Measurements from ENCODE around the gene DCP1A.
"Not testable (repeated sequence)": the region's sequence is repeated elsewhere in the genome, so short reads cannot be mapped to it uniquely, and the experiment has no call there.

The DCP1A gene

DNA sequence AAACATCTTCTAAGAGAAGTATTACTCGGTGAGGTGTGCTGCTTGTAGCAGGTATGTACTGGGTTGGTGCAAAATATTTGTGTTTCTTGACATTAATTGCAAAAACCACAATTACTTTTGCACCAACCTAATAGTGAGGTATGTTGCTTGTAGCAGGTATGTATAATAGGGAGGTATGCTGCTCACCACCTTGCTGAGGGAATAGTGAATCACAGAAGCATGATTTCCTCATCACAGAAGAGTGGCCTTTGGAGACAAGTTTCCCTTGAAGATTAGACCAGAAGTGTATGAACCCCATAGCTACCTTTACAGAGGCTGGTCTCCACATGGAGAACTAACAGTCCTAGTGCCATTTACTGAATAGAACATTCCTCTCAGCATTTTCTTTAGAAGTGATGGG is 15.5 kb downstream of the DCP1A start:
- H3K27ac ChIP-seq = no peak overlapping the region
- no peak overlapping the region for H3K4me3 ChIP-seq

DNA sequence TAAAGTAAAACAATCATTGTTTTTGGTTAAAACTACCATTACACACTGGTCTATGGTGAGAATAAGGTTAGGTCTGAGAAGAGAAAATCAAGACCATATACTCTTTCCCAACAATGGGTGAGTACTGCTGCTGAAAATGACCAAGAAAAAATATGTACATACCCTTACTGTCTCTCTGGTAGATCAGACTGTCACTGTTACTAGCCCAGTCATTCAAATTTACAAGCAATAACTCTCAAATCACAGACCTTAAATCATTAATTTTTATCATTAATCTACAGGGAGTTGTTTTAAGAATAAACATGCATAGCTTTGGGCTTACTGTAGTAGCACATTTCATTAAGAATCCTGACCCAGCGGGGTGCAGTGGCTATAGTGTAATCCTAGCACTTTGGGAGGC is 17.4 kb downstream of the DCP1A start:
- Histone ChIP-seq H3K27ac (no peak overlapping the region), H3K4me3 (no peak overlapping the region)

DNA sequence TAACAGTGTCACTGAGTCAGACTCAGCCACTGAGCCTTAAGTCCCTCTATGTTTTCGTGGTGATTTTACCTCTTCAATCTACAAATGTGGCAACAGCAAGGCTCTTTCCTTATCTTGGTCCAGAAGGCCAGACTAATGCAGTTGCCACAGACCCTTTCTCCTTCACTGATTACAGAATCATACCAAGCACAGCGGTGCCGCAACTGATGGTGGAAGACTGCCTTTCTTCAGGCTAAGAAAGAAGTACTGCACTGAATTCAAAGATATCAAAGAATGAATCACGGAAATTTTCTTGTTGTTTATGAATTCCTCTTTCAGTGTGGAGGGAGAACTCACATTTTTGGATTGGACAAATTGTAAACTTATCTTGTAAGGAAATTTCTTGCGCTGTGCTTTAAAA is 18.6 kb downstream of the DCP1A start:
- Histone ChIP-seq H3K27ac (no peak overlapping the region), H3K4me3 (no peak overlapping the region)

DNA sequence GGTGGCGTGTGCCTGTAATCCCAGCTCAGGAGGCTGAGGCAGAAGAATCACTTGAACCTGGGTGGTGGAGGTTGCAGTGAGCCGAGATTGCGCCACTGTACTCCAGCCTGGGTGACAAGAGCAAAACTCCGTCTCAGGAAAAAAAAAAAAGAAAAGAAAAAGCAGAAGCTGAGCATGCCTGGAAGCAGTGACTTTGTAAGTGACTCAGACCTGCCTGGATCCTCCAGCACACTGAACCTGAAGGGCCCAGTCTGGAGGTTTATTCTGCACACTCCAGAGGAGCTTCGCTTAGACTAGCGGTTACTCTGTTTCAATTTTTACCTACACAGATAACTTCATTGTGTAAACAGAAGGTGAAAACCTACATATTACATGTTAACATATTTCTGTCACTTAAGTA is 19.4 kb downstream of the DCP1A start:
- H3K27ac ChIP-seq, H3K4me3 ChIP-seq: not testable (repeated sequence)

DNA sequence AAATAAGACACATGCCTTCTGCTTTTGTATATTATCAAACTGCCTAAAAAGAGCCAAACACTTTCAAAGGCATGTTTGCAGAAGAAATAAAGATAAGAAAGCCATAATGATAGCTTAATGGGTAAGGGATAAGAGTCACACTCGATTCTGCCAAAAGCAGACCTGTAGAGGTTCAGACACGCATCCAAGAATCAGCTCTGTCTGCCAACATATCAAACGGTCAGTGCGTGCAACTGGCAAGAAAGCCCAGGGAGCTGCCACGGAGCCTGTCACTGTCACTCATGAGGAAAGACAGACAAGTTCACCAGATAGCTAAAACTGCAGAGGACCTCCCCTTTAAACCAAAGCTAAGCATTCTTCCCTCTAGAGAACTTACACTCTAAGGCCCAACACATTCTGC is 23.2 kb downstream of the DCP1A start:
- no peak overlapping the region for H3K27ac ChIP-seq
- H3K4me3 ChIP-seq = no peak overlapping the region

DNA sequence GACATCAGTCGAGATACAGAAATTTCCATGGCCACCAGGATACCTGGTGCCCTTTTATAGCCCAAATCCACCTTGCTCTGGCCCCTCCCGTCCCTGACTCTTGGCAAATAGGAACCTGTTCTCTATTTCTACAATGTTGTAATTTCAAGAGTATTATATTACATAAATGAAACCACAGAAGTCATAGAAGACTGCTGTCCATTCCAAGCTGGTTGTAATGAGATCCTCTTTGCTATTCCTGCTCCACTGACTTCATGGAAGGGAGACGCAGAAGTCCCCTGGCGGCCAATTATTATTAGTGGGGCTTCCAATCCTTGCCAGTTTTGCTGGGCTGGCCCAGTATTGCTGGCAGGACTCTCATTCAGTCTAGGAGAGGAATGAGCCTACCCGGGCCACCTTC is 26.6 kb downstream of the DCP1A start:
- Histone ChIP-seq H3K27ac (no peak overlapping the region), H3K4me3 (no peak overlapping the region)

DNA sequence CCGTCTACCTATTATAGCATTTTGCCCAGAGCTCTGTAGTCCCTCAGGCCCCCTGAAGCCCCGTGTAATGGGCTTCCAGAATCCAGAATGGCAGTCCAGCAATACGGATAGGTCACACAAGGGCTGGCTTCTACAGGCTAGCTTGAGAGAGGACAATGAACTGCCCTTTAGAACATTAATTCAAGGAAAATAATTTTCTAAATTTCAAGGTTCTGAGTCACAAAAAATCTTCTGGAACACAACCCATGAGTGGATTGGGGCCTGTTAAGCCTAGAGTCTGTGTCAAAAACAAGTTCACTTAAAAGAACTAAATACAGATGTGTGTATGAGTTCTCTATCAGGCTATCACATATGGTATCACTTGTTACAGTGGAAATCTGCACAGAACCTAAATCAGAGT is 28.8 kb downstream of the DCP1A start:
- no peak overlapping the region for H3K4me3 ChIP-seq
- H3K27ac ChIP-seq = no peak overlapping the region

DNA sequence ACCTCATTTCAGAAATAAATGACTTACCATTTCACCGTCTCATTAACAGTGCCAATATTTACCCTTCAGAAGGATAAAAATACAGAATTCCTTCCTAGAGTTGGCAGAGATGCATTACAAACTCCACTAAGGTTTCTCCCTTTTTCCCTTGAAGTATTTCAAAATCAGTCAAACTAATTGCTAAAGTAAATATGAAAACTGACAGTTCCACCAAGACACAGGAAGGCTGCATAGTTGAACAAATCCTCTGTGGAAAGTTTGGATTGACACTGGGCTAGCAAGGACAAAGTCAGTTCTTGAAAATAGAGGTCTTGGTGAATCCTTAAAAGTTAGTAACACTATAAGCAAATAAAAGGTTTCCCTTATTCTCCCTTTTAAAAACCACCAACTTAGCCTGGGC is 34.5 kb downstream of the DCP1A start:
- no peak overlapping the region for H3K4me3 ChIP-seq
- H3K27ac ChIP-seq = no peak overlapping the region

DNA sequence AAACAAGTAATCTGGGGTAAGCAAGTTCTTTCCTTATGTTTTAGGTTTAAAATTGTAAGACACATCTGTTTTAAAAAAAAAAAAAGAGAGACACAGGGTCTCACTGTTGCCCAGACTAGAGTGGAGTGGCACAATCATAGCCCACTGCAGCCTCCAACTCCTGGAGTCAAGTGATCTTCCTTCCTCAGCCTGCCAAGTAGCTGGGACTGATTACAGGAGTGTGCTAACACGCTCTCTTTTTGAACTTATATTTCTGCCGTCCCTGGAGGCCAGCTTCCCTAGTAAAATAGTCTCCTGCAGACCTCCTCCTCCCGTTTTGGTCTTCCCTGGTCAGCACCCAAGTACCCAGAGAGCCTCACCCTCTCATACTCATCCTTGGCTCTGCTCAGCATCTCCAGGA is 35.5 kb downstream of the DCP1A start:
- no peak overlapping the region for H3K27ac ChIP-seq
- no peak overlapping the region for H3K4me3 ChIP-seq

DNA sequence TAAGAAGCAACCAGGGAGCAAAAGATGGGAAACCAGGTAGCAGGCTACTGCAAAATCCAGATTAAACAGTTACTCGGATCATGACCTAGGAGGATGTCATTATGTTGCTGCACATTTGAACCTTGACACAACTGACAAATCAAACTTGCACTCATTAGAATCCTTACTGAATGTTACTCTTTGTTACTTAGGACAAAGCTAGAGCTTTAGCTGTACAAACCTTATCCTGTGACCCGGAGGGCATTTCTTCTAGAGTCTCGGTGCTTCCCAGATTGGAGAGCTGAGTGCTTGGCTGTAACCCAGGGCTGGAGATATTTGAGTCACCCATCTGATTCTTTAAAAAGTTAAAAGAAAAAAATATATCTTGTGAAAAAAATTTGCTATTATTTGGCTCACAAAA is 43.4 kb downstream of the DCP1A start:
- H3K4me3 ChIP-seq = no peak overlapping the region

DNA sequence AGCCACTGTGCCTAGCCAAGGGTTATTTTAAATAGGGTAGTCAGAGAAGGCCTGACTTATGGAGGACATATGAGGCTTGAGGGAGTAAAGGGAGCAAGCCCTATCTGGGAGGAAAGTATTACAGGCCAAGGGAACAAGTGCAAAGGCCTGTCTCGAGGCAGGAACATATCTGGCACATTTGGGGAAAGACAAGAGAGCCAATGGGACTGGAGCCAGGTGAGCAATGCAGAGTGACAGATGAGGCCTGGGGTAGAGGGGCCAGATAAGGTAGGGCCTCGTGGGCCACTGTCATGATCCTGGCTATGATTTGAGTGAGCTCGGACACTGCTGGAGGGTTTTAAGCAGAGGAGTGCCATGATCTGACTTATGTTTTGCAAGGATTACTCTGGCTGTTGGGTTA is 43.8 kb downstream of the DCP1A start:
- Histone ChIP-seq H3K4me3 (no peak overlapping the region), H3K27ac (no peak overlapping the region)

More for the DNA sequence above, 43.4 kb downstream of the DCP1A start:
- no peak overlapping the region for H3K27ac ChIP-seq

DNA sequence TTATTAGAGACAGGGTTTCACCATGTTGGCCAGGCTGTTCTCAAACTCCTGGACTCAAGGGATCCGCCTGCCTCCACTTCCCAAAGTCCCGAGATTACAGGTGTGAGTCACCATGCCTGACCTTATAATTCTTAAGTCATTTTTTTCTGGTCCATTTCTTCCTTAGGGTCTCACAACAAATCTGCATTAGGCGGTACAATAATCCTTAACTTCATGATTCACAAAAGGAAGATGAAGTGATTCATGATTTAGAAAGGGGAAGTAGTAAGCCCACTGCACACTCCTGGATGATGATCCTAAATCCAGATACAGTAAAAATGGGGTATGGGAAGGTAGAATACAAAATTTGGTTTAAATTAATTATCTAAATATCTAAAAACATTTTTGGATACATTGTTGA is 46.5 kb downstream of the DCP1A start:
- Histone ChIP-seq H3K4me3 (no peak overlapping the region), H3K27ac (no peak overlapping the region)

DNA sequence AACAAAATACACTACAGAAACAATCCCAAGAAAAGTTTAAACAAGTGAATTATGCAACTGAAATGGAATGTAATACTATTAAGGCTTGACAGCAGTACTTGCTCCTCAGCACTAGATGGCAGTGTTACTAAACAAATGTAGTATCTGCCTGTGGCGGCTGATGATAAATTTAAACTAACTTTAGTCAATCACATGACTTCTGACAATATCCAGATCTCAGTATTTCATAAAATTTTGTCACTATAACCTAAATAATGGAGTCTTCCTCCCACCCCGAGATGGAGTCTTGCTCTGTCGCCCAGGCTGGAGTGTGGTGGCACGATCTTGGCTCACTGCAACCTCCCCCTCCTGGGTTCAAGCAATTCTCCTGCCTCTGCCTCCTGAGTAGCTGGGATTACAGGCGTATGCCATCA is 47.7 kb downstream of the DCP1A start:
- peak overlapping the region in 1 of 21 experiments; percentile 42 for H3K27ac ChIP-seq
- H3K4me3 ChIP-seq = not testable (repeated sequence)

DNA sequence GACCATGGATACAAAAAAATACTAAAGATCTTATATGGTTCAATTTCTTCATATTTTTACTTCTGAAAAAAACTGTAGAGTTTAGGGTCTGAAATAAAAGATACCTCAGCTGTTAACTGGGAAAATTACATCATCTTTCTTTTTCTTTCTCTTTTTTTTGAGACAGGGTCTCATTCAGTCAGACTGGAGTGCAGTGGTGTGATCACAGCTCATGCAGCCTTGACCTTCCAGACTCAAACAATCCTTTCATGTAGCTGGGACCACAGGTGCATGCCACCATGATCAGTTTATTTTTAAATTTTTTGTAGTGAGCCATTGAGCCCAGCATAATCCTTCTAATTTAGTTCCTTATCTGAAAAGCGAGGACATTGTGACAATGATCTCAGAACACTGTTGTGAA is 51.9 kb downstream of the DCP1A start:
- H3K27ac ChIP-seq = no peak overlapping the region
- no peak overlapping the region for H3K4me3 ChIP-seq

DNA sequence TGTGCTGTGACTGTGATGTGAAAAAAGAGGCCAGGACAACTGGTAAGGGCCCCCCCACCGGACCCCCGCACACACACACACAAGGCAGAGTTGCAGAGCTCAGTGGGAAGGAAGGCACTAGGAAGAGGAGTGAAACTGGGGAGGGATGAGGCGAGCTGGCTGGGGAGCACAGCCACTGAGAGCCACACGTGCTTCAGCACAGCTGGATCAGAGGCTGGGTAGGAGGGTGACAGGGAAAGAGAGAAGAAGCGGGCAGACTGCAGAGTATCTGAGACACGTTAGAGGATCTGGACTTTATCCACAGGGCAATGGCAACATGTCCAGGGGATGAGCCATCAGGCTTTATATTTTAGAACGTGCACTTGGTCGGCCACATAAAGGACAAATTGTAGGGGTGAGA is 53.5 kb downstream of the DCP1A start:
- Histone ChIP-seq H3K4me3 (no peak overlapping the region), H3K27ac (no peak overlapping the region)

DNA sequence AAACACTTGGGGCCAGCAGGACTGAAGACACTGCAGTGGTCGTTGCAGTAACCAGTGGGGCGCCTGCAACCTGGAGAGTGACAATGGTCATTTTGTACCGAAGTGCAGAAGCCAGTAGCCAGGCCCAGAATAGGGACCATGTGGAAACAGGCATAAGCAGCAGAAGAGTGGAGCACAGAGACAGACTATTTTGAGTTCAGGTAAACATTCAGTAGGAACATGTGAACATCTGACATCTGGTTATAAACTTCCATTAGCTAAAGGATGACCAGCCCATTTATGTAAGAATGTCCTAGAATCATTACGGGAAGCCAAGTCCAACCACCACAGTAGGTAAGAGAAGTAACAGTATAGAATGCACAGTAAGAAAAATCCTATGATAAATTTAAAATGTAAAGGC is 59.1 kb downstream of the DCP1A start:
- Histone ChIP-seq H3K4me3 (no peak overlapping the region), H3K27ac (no peak overlapping the region)

DNA sequence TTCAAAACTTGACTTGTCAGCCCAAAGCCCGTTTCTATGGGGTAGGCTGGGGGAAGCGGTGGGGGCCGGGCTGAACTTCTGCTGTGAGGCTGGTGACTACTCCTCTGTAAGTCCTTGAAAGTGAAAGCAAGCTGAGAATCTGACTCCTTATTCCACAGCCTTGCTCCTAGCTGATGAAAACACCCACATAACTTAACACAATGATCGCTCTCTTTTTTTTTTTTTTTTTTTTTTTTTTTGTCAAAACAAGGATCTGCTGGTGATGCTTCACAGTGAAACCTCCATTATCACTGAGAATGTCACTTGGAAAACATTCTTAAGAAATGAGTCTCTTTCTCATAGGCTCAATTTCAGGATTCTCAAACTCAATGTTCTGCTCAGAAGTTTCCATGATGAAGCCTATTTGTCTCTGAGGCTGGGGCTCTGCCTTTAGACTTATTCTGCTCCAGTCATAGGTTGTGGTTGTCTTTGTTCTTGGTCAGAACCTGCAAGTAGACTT is 60.2 kb downstream of the DCP1A start:
- Histone ChIP-seq H3K27ac (no peak overlapping the region), H3K4me3 (no peak overlapping the region)

DNA sequence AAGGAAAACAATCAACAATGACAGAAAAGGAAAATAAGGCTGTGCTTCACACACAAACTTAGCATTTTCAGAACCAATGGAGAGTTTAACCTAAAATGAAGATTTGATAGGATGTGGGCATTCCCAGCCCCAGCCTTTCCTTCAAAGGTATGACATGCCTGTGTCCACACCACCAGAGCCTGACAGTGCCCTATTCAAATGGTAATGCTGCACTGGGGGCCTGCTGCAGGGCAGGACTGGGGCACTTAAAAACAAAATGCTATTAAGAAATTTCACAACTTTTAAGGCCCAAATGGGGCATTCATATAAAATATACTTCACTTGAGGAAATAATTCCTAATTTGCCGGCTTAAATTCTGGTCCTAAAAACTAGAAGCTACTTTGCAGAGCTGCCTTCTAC is 60.6 kb downstream of the DCP1A start:
- Histone ChIP-seq H3K27ac (no peak overlapping the region), H3K4me3 (no peak overlapping the region)

DNA sequence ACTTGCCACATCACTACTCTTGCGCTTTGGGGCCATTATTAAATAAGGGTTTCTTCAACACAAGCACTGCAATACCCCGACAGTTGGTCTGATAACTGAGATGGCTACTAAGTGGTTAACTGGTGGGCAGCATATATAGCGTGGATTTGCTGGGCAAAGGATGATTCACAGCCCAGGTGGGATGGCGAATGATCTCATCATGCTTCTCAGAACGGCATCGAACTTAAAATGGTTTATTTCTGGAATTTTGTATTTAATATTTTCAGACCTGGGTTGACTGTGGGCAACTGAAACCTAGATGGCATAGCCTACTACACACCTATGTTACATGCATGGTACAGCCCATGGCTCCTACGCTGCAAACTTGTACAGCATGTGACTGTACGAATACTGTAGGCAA is 64.8 kb downstream of the DCP1A start:
- no peak overlapping the region for H3K27ac ChIP-seq
- no peak overlapping the region for H3K4me3 ChIP-seq

DNA sequence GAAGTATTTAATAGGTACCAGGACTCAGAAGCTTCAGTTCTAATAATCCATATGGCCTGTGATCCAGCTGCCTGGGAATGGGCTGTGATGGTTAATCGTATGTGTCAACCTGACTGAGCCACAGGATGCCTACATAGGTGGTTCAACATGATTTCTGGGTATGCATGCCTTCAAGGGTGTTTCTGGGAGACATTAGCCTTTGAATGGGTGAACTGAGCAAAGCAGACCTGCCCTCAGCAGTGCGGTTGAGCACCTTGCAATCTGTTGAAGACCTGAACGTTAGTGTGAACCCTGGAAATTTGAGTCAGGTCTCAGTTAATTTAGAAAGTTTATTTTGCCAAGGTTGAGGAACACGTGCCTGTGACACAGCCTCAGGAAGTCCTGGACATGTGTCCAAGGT is 68.7 kb downstream of the DCP1A start:
- Histone ChIP-seq H3K27ac (no peak overlapping the region), H3K4me3 (no peak overlapping the region)

DNA sequence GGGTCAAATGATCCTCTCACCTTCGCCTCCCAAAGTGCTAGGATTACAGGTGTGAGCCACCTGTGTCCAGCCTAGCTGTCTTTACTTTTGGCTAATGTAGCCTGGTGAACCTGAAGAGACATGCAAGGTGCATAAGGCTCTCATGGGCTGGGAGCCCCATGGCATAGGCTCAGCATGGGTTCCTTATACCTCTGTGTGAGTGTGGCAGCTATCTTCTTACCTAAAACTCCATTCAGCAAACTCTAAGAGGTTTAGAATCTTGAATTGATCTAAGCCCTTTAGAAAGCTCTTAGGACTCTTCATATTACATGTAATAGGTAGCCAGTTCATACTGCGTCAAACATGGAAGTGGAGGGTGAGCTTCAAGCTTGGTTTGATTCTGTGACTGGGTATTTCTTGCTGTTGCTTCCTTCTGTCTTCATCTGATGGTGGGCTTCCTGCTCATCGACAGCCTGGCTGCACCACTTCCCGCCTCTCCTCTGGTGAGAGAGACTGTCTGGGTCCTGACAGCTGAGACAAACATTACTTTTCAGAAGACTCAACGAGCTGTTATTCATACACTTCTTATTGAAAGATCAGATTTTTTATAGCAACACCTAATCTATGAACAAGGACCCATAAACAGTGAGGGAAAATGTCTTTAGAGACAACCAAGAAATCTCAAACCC is 72.3 kb downstream of the DCP1A start:
- H3K4me3 ChIP-seq = no peak overlapping the region
- no peak overlapping the region for H3K27ac ChIP-seq

DNA sequence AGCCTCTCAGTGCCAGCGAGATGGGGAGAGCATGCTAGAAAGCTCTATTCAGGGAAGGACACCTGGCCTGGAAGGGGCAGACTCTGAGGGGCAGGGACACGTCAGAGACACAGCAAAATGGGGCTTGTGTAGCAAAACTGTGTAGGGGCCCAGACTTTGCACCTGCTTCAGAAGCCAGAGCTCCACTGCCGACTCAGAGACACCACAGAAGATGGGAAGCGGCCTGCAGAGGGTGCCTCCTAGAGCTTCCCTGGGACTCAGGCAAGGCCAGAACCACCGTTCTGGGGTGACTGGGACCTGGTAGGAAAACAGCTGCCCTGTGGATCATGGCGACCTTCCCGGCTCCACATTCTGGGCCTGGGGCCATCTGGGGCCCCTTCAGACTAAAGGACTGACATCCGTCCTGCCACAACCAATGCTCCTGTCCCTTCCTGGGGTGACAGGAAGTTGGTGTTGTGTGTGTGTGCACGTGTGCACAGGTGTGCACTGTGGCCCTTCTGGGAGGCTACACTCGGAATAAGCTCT is 74.1 kb downstream of the DCP1A start:
- Histone ChIP-seq H3K4me3 (no peak overlapping the region), H3K27ac (no peak overlapping the region)

All from skin epidermis (tissue), 12 donors.